HG03064 (cell line): ENCODE results near the gene MRPS18B.
A peak's percentile ranks its signal among the peaks of the same experiment; 100 is the strongest.
"Not testable (repeated sequence)": the region's sequence is repeated elsewhere in the genome, so short reads cannot be mapped to it uniquely, and the experiment has no call there.

Experiments
- ATAC-seq: cut with Tn5 transposase; IDR thresholded peaks from one replicate; pipeline ENCODE4 v1.9.1; 2021; ENCODE audit warnings: low read depth; ENCODE audit not compliant: unreplicated experiment

The MRPS18B gene

GRCh38 chr6:30635834-30636233, 18.2 kb downstream of the MRPS18B start:
- ATAC-seq, result no peak

DNA sequence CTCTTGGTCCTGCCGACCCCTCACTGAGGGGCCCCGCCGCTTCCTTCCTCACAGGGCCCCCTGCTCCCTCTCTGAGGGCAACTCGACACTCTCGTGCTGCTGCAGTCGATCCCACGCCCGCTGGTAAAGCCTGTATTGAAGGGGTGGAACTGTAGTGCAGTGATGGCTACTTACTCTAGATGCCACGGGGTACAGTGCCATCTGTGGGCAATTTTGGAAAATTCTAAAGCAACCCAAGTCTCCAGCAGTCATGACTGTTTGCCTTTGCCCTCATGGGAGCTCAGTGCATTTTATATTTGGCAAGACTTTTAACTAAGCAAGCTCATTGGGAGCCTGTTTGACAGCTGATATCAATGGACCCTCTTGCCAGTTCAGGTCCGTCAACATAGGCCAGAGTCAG, 22.8 kb downstream of the MRPS18B start:
- ATAC-seq, result no peak

GRCh38 chr6:30641048-30641447, 23.4 kb downstream of the MRPS18B start:
- ATAC-seq, result no peak

GRCh38 chr6:30643656-30644055, 26.0 kb downstream of the MRPS18B start:
- ATAC-seq, result no peak

- no peak for ATAC-seq
Observed at GRCh38 chr6:30644769-30645168, 27.1 kb downstream of the MRPS18B start.

DNA sequence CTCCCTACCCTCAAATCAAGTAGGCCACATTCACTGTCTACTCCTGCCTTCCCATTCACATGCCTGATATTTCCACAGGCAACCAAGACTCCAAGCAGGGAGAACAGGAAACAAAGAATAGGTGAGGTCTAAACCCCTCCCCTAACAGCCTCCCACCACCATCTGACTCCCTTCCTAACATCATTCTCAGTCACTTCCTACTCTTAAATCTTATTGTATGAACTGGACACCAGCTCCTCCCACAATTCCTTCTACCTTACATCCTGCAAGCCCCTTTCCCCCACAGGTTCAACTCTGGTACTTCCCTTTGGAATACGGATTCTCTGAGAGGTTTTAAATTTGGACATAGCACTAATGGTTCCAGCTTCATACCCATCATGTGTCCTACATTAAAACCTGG, 28.3 kb downstream of the MRPS18B start:
- no peak for ATAC-seq

DNA sequence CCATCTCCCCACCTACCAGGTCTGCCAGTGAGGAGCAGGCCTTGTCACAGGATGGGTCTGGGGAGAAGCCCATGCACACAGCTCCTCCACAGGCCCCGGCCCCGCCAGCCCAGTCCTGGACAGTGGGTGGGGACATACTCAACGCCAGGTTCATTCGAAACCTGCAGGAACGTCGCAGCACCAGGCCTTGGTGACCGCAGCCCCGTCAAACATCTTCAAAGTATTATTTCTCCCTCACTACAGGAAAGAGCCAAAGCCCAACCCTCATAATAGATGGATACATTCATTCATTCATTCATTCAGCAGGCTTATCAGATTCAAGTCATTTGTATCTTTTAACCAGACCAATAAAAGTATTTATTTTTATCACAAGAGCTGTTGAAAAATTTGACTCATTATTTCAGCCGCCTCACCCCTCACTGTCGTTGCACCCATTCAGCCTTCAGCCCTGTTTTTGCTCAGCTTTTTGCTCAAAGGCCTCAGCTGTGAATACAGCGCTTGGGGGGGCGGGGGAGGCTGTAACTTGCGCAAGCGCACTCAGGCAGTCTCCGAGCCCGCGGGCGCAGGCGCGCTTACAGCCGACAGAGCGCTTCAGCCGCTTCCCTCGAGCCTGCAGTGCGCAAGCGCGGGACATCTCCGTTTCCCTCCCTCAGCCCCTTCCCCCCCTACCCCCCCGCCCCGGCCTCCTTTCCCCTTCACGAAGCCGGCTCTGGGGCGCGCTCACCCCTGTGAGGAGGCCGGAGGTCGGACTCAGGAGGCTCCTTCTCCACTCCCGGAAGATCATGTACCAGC, 29.0 kb downstream of the MRPS18B start, which contains the start of gene C6orf136:
Gene C6orf136, plus strand, starts transcription at position 684 of the 792 bp plus-strand sequence. Its CDS starts 99 bp downstream, at position 783.
- ATAC-seq, result peak; percentile 41

DNA sequence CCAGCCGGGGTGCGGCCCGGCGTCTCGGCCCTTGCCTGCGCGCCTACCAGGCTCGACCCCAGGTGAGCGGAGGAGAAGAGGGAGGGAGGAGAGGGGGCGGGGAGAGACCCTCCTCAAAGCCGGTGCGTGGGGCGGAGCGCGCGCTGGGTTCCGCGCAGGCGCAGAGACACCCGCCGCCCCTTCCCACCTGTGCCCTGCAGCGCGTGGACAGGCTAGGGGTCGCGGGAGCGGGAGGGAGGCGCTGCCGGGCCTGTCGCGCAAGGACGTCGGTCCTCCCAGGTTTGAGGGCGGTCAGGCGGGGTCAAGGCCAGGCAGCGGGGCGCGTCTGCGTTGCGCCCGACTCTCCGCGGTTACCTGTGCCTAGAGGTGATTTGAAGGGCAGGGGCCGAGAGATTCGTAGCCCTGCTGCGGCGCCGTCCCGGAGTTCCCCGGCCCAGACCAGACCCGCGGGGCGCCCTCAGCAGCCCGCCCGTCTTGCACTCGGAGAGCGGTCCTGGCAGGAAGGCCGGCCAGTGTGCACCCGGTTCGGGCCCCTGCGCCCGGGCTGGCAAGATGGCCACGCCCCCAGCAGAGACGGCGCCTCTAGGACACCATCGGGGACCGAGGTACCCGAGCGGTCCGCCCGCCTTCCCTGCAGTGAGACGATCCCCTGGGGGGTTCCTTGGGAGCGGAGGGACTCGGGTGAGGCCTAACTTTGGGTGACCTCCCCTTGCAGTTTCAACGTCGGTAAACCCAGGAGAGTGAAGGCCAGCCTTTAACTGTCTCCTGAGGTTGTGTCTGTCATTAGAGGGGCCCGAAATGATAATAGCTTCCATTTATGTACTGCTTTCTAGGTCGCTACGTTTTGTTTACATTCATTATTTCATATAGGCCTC, 29.8 kb downstream of the MRPS18B start:
- ATAC-seq, result peak; percentile 56

DNA sequence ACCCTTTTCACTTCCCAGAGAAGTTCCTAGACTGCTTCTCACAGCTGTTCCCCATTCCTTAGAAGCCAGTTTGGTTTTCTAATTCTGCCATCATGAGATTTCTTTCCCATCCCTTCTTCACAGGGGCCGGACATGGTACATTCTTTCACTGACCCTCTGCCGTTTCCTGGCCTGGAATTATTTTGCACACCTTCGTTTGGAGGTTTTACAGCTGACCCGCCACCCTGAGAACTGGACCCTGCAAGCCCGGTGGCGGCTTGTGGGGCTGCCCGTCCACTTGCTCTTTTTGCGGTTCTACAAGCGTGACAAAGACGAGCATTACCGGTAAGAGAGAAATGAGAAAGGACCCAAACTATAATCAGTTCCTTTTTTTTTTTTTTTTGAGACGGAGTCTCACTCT, 33.5 kb downstream of the MRPS18B start:
- no peak for ATAC-seq

DNA sequence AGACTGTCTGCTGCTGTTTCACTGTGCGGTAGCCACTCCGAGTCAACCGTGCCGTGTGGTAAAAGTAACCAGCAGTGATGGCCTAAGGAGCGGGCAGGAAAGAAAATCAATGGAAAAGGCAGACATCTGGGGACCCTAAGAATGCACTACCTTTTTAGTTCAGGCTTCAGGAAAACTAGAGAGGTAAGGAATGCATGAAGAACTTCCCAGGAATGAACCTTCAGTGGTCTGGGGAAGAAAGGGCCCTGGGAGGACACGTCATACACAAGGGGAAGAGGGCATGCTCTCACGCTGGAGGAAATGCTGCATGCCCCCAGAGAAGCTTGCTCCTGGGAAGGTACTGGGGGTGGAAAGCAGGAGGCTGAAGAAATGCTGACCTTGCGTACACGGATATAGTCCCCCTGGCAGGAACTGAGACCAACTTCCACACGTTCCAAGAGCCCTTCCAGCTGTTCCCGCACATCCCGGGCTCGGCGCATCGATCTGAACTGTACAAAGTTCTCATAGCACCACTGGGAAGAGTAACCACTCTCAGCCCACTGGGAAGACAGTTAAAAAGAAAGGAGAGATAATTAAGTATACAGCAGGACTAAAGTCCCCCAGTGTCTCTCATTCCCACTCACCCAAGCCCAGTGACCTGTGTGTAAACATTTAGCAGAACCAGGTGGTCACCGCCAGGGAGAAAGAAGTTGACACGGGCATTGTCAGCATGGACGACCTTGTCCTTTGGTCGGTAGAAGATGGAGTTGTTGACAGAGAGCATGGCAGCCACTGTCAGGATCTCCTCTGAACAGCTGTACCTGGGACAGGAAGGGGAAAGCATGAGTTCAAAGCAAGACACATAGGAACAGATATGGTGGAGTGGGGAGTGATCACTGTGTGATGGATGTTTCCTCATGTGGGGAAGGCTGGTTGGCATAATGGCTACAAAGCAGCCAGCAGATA, 37.4 kb downstream of the MRPS18B start:
- no peak for ATAC-seq

DNA sequence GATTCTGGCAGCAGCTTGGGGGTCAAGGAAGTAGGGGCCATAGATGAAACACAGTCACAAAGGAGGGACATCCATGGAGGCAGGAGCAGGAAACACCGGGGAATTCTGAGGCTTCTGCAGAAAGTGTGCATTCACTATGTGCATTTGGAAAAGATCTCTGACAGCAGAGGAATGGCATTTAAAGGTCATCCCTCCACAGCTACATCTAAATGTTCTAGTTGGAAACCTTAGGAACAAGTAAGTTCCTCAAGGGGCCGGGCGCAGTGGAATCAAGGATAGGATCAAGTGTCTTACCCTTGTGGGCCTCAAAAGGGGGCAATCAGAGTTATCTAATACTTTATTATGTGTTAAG, 38.1 kb downstream of the MRPS18B start:
- ATAC-seq, result no peak

- no peak for ATAC-seq
Observed at GRCh38 chr6:30656513-30656912, 38.9 kb downstream of the MRPS18B start.

DNA sequence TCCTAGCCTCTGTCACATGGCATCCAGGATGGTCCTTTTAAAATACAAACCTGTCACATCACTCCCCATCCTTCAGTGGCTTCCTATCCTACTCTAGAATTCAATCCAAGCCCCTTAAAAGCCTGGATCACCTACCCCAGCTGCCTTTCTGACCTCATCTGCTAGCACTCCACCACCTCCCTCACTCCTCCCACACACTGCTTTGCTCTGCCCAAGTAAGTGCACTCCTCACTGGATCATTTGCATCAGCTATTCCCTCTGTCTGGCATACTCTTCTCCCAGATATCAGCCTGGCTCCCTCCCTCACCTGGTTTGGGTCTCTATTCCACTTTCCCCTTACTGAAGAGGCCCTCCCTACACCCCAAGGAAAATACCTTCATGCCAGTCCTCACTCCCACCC, 39.8 kb downstream of the MRPS18B start:
- no peak for ATAC-seq

DNA sequence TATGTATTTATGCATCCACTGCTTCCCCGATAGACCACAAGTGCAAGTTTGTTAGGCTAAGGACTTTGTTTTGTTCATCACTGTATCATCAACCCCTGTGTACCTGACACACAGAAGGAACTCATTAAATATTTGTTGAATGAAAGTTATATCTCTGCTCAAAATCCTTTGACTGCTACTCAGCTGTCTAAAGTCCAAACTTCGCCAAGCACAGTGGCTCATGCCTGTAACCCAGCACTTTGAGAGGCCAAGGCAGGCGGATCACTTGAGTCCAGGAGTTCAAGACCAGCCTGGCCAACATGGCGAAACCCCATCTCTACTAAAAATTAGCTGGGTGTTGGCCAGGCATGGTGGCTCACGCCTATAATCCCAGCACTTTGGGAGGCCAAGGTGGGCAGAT, 40.3 kb downstream of the MRPS18B start:
- not testable (repeated sequence) for ATAC-seq

DNA sequence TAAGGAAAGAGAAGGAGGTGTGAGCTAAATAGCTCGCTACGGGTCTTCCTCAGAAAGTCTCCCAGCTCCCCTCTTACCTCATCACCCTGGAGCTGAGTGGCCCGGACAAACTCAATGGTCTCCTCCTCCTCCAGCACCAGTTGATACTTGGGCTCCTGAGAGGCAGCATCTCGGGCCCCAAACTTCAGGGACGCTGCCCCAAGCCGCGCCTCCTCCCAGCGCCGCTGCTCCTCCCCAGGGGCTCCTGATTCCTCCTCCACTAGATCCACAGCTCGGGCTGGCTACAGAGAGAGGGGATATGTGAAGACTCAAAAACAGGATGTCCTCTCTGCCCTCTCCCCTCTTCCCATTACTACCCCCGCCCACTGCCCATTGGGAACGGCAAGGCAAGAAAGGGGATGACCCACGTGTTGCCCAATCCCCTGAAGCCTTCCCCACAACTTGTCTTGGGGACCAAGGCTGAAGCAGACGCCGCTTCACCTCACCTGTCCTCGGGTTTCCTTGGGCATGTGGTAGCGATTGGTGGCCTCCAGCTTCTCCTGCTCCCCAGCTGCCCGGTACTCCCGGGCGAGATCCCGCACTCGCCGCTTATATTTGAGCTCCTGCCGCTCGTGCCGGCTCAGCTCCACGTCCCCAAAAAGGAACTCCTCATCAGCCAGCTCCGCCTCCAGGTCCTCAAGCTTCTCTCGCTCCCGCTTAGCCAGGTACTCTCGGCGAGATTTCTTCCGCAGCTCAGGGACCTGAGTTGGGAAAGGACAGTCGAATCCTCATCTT, 47.5 kb downstream of the MRPS18B start:
- no peak for ATAC-seq

DNA sequence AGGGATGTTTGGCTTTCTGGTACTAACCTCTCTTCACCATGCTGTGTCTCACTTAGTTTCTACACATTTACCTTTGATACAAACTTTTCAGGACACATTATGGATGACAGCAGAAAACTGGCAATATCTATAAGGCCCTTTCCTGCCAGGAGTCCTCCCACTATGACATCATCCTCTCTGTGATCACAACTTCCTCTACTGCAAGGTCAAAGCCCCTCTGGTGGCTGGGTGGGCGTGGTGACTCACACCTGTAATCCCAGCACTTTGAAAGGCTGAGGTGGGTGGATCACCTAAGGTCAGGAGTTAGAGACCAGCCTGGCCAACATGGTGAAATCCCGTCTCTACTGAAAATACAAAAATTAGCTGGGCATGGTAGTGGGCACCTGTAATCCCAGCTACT, 48.7 kb downstream of the MRPS18B start:
- ATAC-seq, result not testable (repeated sequence)

- ATAC-seq, result no peak
Observed at GRCh38 chr6:30670760-30671527, 53.3 kb downstream of the MRPS18B start.

DNA sequence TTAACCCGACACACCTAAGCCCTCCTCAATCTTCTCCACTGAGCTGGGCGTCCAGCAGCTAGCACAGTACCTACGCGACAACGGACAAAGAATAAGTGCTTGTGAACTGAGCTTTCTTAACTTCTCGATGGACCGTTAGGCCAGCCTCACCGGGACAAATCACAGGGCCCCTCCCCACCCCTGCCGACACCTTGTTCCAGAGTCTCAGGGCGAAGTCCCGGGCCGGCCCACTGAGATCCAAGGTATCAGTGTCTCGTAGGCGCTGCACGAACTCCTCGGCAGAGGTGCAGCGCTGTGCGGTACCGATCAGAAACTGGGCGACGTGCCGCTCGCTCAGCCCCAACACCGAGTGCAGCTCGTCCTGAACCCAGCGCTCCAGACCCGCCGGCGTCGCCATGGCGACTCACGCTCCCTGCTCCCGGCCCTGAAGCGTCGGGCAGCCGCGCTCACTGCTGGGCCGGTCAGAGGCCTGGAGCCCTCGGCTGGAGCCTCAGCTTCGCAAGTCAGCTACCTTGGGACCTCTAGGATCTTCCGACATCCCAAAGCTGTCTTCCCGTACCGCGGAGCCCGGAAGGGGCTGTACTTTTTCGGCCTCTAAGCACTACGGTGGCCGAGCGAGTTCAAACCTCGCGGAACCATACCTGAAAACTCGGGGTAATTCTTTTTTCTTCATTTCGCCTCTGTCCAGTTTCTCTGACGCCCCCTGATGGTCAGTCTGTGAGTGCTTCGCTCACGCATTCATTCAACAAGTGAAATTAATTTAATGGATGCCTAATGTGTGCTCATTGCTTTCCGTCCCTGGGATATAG, 55.0 kb downstream of the MRPS18B start, which contains the start of gene DHX16:
Gene DHX16, minus strand, starts transcription at position 562 of the 809 bp plus-strand sequence. Its CDS starts 165 bp downstream, at position 397.
- peak; percentile 61 for ATAC-seq
